Measurements from ENCODE around the gene L3MBTL4. TPM values are rescaled to one million over a fixed set of nuclear protein-coding genes. Genes with fewer than 3 reads are reported as not detected.

L3MBTL4 gene
- total RNA-seq, 1 donor from 2014 or later: 0.56 TPM

DNA sequence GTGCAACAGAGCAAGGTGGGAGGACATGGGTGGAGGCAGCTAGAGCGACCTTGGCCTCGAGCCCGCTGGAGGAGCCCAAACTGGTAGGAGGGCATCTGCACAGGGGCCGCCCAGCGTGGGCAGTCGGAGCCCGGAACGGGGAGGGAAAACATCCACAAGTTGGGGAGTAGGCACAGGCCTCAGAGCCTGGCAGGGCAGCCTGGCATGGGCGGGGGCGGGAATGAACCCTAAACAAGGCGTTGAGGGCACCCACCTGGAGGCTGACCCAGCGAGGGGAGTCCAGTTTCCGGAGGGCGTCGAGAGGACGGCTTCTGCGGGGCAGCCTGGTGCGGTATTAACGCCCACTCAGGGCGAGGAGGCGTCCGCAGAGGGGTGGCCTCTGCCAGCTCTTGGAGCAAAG is 129.9 kb downstream of the L3MBTL4 start:
- no peaks in the 10 kb centered on the region for H3K4me1 Mint-ChIP-seq (ENCODE audit: unreplicated experiment)
- no peak overlapping the region for H3K4me3 Mint-ChIP-seq (ENCODE audit: unreplicated experiment)
- TF ChIP-seq, protein P1, sequence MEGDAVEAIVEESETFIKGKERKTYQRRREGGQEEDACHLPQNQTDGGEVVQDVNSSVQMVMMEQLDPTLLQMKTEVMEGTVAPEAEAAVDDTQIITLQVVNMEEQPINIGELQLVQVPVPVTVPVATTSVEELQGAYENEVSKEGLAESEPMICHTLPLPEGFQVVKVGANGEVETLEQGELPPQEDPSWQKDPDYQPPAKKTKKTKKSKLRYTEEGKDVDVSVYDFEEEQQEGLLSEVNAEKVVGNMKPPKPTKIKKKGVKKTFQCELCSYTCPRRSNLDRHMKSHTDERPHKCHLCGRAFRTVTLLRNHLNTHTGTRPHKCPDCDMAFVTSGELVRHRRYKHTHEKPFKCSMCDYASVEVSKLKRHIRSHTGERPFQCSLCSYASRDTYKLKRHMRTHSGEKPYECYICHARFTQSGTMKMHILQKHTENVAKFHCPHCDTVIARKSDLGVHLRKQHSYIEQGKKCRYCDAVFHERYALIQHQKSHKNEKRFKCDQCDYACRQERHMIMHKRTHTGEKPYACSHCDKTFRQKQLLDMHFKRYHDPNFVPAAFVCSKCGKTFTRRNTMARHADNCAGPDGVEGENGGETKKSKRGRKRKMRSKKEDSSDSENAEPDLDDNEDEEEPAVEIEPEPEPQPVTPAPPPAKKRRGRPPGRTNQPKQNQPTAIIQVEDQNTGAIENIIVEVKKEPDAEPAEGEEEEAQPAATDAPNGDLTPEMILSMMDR (IDR thresholded peaks at IDR 0.05; ENCODE audit: unreplicated experiment): no peak
- H3K36me3 Mint-ChIP-seq (ENCODE audit: low read depth, unreplicated experiment): no peaks in the 10 kb centered on the region
- no peak for DNase-seq (ENCODE audit: low spot score)
- H3K9me3 Mint-ChIP-seq (ENCODE audit: unreplicated experiment): no peaks in the 10 kb centered on the region
- no peak overlapping the region for H3K27ac Mint-ChIP-seq (ENCODE audit: unreplicated experiment)
- H3K27me3 Mint-ChIP-seq (ENCODE audit: unreplicated experiment): peaks cover 3% of the 10 kb centered on the region

DNA sequence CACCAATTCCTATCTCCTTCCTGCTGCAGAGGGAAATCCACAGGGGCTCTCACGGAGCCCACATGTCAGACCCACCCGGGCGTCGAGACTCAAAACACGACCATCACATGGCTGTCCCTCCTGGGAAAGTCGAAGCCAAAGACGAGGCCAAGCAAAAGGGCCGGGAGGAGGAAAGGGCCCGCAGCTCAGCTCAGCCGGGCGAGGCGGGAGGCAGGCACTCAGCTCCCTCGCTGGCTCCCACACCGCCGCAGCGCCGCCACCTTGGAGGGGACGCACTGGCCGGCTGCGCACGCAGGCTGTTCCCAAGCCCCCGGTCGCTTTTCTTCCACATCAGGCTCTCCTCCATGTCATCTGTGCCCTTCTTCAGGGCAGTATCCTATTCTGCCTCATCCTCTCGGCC is 130.4 kb downstream of the L3MBTL4 start:
- DNase-seq (ENCODE audit: low spot score): no peak
- Mint-ChIP-seq H3K27ac (ENCODE audit: unreplicated experiment) (no peak overlapping the region), H3K27me3 (ENCODE audit: unreplicated experiment) (peaks cover 3% of the 10 kb centered on the region), H3K9me3 (ENCODE audit: unreplicated experiment) (no peaks in the 10 kb centered on the region), H3K36me3 (ENCODE audit: low read depth, unreplicated experiment) (no peaks in the 10 kb centered on the region), H3K4me3 (ENCODE audit: unreplicated experiment) (no peak overlapping the region), H3K4me1 (ENCODE audit: unreplicated experiment) (no peaks in the 10 kb centered on the region)
- TF ChIP-seq, protein P1 (IDR thresholded peaks at IDR 0.05; ENCODE audit: unreplicated experiment): no peak

DNA sequence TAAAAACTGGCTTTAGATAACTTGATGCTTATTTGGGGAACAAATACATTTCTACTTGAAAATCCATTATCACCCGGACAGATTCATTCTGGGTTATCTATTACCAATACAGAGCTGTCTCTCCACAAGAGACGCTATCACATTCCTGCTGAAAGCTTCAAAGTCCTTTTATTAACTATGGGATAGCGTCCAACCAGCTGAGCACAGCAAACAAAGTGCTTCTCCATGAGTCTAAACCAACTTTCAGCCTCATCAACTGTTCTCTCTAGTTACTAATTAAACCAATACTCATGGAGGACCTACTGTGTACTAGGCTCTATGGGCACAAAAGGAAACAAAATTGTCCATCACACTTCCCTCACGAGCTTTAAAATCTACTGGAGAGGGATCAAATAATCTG is 132.8 kb downstream of the L3MBTL4 start:
- Mint-ChIP-seq H3K4me1 (ENCODE audit: unreplicated experiment) (no peaks in the 10 kb centered on the region), H3K36me3 (ENCODE audit: low read depth, unreplicated experiment) (no peaks in the 10 kb centered on the region), H3K9me3 (ENCODE audit: unreplicated experiment) (no peaks in the 10 kb centered on the region), H3K27me3 (ENCODE audit: unreplicated experiment) (peaks cover 3% of the 10 kb centered on the region), H3K4me3 (ENCODE audit: unreplicated experiment) (no peak overlapping the region), H3K27ac (ENCODE audit: unreplicated experiment) (no peak overlapping the region)
- TF ChIP-seq, protein P1 (IDR thresholded peaks at IDR 0.05; ENCODE audit: unreplicated experiment): no peak
- DNase-seq (ENCODE audit: low spot score): no peak

DNA sequence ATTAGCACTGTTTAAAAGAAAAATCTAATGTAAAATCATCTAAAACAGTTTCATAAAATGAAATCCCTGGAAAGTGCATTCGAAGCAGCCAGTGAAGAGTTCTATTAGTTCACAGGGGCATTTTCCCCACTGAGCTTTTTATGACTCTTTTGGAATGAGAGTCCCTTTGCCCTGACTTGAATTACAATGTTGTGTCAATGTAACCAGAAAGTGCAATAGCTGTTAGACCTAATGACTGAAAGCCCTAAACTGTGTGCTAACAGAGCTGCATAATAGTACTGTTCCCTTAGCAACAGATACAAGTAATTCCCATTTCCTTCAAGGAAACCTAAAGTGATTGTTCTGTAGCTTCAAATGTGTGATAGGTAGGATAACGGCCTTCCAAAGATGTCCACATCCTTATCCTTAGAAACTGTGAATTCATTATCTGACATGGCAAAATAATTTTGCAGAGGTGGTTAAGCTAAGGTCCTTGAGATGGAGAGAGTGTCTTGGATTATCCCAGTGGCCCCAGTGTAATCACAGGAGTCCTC is 134.4 kb downstream of the L3MBTL4 start:
- Mint-ChIP-seq H3K9me3 (ENCODE audit: unreplicated experiment) (no peaks in the 10 kb centered on the region), H3K4me1 (ENCODE audit: unreplicated experiment) (no peaks in the 10 kb centered on the region), H3K27ac (ENCODE audit: unreplicated experiment) (no peak overlapping the region), H3K36me3 (ENCODE audit: low read depth, unreplicated experiment) (no peaks in the 10 kb centered on the region), H3K4me3 (ENCODE audit: unreplicated experiment) (no peak overlapping the region), H3K27me3 (ENCODE audit: unreplicated experiment) (peaks cover 3% of the 10 kb centered on the region)
- TF ChIP-seq, protein P1 (IDR thresholded peaks at IDR 0.05; ENCODE audit: unreplicated experiment): no peak
- no peak for DNase-seq (ENCODE audit: low spot score)

DNA sequence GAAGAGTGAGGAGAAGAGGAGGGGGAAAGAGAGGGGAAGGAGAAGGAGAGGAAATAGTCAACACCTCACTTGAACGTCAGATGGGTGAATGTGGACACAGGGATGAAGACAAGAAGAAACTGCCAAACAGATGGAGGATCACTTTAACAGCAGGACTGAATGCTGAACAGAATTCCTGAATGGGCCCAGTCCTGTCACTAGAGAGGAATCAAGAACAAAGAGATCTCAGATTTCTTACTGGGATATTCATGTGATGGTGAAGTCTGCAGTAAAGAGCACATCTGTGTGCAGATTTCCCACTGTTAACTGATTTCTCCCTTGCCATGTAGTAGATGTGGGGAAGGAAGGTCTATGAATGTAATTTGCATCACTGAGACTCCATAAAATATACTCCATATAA is 135.4 kb downstream of the L3MBTL4 start:
- H3K36me3 Mint-ChIP-seq (ENCODE audit: low read depth, unreplicated experiment): no peaks in the 10 kb centered on the region
- H3K4me3 Mint-ChIP-seq (ENCODE audit: unreplicated experiment): no peak overlapping the region
- no peak overlapping the region for H3K27ac Mint-ChIP-seq (ENCODE audit: unreplicated experiment)
- no peaks in the 10 kb centered on the region for H3K4me1 Mint-ChIP-seq (ENCODE audit: unreplicated experiment)
- no peaks in the 10 kb centered on the region for H3K9me3 Mint-ChIP-seq (ENCODE audit: unreplicated experiment)
- TF ChIP-seq, protein P1 (IDR thresholded peaks at IDR 0.05; ENCODE audit: unreplicated experiment): no peak
- no peak for DNase-seq (ENCODE audit: low spot score)
- no peaks in the 10 kb centered on the region for H3K27me3 Mint-ChIP-seq (ENCODE audit: unreplicated experiment)
